ENCODE measurements around the gene FBXO10.

GRCh38 chr9:37593883-37594448, 17.8 kb upstream of the FBXO10 start:
- TF ChIP-seq CTCF (conservative IDR thresholded peaks at IDR 0.05) (no peak), ZFX (IDR thresholded peaks at IDR 0.05) (no peak)

Data from C4-2B (cell line).